A549 (cell line): ENCODE results near the gene FTCD.

Experiments used
- CHD2 ChIP-seq: fragments of 150-350 bp; IDR thresholded peaks from 2 replicates; pipeline ENCODE4 v1.6.1; 2014; ENCODE audit warnings: low read length; ENCODE audit not compliant: partially characterized antibody
- EP300 ChIP-seq, 2 experiments: fragments of >200 bp; sonication (Bioruptor Twin); formaldehyde crosslinking; IDR thresholded peaks; 2 replicates in 1 of 2; 3 replicates in 1 of 2; pipeline ENCODE4 v1.6.1; 2016 to 2017
- HOXB5 ChIP-seq: fragments of 250-450 bp; sonication (Bioruptor Pico); IDR thresholded peaks from 2 replicates; pipeline ENCODE4 v1.5.0; 2020; ENCODE audit warnings: mild to moderate bottlenecking, moderate library complexity
- JUNB ChIP-seq: fragments of >200 bp; sonication (Bioruptor Twin); formaldehyde crosslinking; IDR thresholded peaks from 2 replicates; pipeline ENCODE4 v1.6.1; 2016
- KDM1A ChIP-seq: fragments of 200-600 bp; sonication (generic); IDR thresholded peaks from 2 replicates; pipeline ENCODE4 v1.6.1; 2016; ENCODE audit warnings: low read depth, mild to moderate bottlenecking
- KDM5A ChIP-seq: fragments of 200-600 bp; sonication (generic); IDR thresholded peaks from 2 replicates; pipeline ENCODE4 v1.6.1; 2016; ENCODE audit warnings: antibody characterized with exemption, mild to moderate bottlenecking
- NR3C1 ChIP-seq: fragments of >200 bp; sonication (Bioruptor Twin); formaldehyde crosslinking; IDR thresholded peaks from 3 replicates; pipeline ENCODE4 v1.6.1; 2017
- POLR2A ChIP-seq: IDR thresholded peaks from 2 replicates; pipeline ENCODE4 v1.6.1; 2012; ENCODE audit warnings: mild to moderate bottlenecking, low read length
- RNF2 ChIP-seq: fragments of 200-600 bp; sonication (generic); IDR thresholded peaks from 2 replicates; pipeline ENCODE4 v1.6.1; 2016; ENCODE audit warnings: low read depth, mild to moderate bottlenecking, antibody characterized with exemption, moderate library complexity, borderline replicate concordance
- SMC3 ChIP-seq: fragments of >200 bp; sonication (Bioruptor Twin); formaldehyde crosslinking; IDR thresholded peaks from 3 replicates; pipeline ENCODE4 v1.6.1; 2018; ENCODE audit warnings: inconsistent platforms
- TF ChIP-seq, protein P1 (sequence below): fragments of >200 bp; sonication (Bioruptor Twin); formaldehyde crosslinking; IDR thresholded peaks from 3 replicates; pipeline ENCODE4 v1.5.1; 2016
- TF ChIP-seq, protein P2 (sequence below): IDR thresholded peaks from 2 replicates; pipeline ENCODE4 v1.6.1; 2012; ENCODE audit warnings: low read depth, borderline replicate concordance

DNA sequence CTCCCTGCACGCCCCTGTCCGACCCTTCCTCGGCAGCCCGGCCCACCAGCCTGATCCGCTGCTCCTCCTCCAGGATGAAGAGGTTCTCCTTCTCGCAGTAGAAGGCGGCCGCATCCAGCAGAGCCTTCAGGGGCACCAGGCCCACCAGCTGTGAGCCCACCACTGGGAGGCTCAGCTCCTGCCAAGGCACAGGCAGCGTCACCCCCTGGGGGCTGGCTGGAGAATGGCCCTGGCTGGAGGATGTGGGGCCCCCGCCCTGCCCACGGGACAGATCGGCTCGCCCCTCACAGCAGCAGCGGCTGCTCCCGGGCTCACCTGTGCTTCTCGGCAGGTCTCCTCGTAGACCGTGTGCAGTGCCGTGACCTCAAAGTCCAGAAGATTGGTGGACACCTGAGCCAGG, 5.3 kb downstream of the FTCD start:
- TF ChIP-seq POLR2A, result no peak
- TF ChIP-seq, protein P1, sequence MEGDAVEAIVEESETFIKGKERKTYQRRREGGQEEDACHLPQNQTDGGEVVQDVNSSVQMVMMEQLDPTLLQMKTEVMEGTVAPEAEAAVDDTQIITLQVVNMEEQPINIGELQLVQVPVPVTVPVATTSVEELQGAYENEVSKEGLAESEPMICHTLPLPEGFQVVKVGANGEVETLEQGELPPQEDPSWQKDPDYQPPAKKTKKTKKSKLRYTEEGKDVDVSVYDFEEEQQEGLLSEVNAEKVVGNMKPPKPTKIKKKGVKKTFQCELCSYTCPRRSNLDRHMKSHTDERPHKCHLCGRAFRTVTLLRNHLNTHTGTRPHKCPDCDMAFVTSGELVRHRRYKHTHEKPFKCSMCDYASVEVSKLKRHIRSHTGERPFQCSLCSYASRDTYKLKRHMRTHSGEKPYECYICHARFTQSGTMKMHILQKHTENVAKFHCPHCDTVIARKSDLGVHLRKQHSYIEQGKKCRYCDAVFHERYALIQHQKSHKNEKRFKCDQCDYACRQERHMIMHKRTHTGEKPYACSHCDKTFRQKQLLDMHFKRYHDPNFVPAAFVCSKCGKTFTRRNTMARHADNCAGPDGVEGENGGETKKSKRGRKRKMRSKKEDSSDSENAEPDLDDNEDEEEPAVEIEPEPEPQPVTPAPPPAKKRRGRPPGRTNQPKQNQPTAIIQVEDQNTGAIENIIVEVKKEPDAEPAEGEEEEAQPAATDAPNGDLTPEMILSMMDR, result no peak
- TF ChIP-seq, protein P2, sequence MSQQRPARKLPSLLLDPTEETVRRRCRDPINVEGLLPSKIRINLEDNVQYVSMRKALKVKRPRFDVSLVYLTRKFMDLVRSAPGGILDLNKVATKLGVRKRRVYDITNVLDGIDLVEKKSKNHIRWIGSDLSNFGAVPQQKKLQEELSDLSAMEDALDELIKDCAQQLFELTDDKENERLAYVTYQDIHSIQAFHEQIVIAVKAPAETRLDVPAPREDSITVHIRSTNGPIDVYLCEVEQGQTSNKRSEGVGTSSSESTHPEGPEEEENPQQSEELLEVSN, result no peak
- TF ChIP-seq SMC3, result no peak
- TF ChIP-seq HOXB5, result no peak
- no peak for TF ChIP-seq KDM5A
- no peak for TF ChIP-seq CHD2
- TF ChIP-seq JUNB, result no peak
- no peak for TF ChIP-seq KDM1A
- no peak for TF ChIP-seq NR3C1
- TF ChIP-seq EP300 (IDR thresholded peaks at IDR 0.05), result no peak
- no peak for TF ChIP-seq RNF2
